IPS-11a (cell line): Measurements from ENCODE around the gene TAF11L12.
"Not testable (repeated sequence)": the region's sequence is repeated elsewhere in the genome, so short reads cannot be mapped to it uniquely, and the experiment has no call there.

Experiments
- H3K4me3 ChIP-seq: one replicate; pipeline ENCODE4 v1.5.1; 2013; ENCODE audit warnings: low read depth, low read length, control low read depth

The TAF11L12 gene

DNA sequence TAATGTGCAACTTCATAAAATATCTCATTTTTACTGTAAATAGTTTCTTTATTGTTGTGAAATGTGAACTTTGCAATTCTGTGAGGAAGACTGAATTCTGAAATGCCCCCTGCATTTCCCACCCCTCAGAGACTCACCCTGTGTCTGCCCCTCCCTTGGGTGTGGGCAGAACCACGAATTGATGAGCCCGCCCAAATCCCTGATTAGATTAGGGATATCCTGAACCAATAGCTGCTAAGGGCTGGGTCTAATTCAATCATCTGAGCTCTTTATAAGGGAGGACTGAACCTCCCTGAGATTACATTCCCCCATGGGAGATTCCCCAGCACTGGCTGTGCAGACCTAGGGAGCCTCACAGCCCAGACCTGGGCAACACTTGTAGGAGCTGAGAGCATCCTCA, at the start of gene TAF11L12:
TAF11L12 (plus strand) TSS at position 301 of the 400 bp plus-strand sequence.
- H3K4me3 ChIP-seq = not testable (repeated sequence)

- not testable (repeated sequence) for H3K4me3 ChIP-seq
These were observed 24.5 kb upstream of the TAF11L12 start, which contains the start of gene TAF11L7 for GRCh38 chr5:17585658-17586057. TSS of gene TAF11L7 (minus strand) at chr5:17585758.

DNA sequence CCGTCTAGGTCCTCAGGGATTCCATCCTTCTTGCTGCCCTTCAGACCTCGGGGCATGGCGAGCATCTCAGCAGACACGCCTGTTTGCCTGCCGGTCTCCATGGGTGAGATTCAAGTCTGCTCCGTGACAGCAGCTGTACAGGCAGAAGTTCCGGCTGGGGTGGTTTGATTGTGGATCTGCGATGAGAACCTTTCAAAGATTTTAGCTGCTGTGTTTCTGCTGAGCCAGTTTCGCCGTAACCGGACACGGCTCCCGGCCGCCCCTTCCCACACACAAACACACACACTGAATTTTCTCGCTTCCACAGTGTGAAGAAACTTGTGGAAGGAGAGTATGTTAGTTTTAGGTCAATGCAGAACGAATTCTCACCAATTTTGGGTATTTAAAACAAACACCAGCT, 19.3 kb upstream of the TAF11L12 start, which contains the start of gene TAF11L8:
TAF11L8 (minus strand) TSS at position 101 of the 400 bp plus-strand sequence.
- H3K4me3 ChIP-seq = not testable (repeated sequence)

- not testable (repeated sequence) for H3K4me3 ChIP-seq
These were observed 15.9 kb upstream of the TAF11L12 start, which contains the start of gene TAF11L9 for GRCh38 chr5:17594255-17594654. TSS of gene TAF11L9 (minus strand) at chr5:17594394.

GRCh38 chr5:17597728-17598127, 12.5 kb upstream of the TAF11L12 start, which contains the start of gene TAF11L10:
TSS of gene TAF11L10 (minus strand) at chr5:17597828.
- H3K4me3 ChIP-seq = not testable (repeated sequence)

DNA sequence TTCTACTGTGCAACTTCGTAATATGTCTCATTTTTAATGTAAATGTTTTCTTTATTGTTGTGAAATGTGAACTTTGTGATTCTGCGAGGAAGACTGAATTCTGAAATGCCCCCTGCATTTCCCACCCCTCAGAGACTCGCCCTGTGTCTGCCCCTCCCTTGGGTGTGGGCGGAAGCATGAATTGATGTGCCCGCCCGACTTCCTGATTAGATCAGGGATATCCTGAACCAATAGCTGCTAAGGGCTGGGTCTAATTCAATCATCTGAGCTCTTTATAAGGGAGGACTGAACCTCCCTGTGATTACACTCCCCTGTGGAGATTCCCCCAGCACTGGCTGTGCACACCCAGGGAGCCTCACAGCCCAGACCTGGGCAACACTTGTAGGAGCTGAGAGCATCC, 6.3 kb upstream of the TAF11L12 start, which contains the start of gene TAF11L11:
TAF11L11 (plus strand) TSS at position 304 of the 400 bp plus-strand sequence.
- H3K4me3 ChIP-seq = not testable (repeated sequence)

DNA sequence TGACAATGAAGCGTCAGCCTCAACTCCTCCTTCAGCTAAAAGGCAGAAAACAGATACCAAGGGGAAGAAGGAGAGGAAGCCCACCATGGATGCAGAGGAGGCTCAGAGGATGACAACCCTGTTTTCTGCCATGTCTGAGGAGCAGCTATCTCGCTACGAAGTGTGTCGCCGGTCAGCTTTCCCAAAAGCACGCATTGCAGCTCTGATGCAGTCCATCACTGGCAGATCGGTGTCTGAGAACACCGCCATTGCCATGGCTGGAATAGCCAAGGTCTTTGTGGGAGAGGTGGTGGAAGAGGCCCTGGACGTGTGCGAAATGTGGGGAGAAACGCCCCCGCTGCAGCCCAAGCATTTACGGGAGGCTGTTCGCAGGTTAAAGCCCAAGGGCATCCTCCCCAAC, 5.2 kb upstream of the TAF11L12 start:
- no peak overlapping the region for H3K4me3 ChIP-seq

GRCh38 chr5:17607461-17607860, 2.7 kb upstream of the TAF11L12 start:
- not testable (repeated sequence) for H3K4me3 ChIP-seq

DNA sequence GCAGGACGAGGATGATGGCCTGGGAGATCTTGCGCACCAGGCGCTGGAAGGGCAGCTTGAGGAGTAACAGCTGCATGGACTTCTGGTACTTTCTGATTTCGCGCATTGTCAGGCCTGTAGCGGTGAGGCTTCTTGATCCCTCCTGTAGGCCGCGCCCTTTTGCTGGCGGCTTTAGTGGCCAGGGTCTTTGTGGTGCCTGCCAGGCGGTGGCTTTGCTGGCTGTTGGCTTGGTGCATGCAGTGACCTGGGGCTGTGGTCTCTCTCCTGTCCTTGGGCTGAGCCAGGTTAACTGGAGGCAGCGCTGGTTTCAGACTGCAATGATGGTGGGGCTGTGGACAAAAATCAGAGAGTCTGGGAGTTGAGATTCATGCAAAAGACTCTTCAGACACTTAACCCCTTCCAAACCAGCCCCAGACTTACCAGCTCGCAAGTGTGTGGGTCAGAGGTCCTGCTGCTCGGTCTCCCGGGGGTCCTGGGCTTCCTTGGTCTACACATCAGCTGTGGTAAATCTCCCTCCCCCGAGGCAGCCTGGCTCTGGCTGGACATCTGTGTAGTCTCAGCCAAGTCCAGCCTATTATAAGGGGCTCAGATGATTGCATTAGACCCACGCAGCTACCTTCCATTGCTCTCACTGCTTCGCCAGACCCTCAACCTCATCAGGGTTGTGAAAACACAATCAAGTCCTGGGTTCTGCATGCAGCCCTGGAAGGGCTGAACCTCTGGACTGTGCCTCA, 4.8 kb downstream of the TAF11L12 start:
- H3K4me3 ChIP-seq = no peak overlapping the region

GRCh38 chr5:17619354-17619753, 9.2 kb downstream of the TAF11L12 start:
- no peak overlapping the region for H3K4me3 ChIP-seq

GRCh38 chr5:17620627-17621026, 10.4 kb downstream of the TAF11L12 start:
- H3K4me3 ChIP-seq = no peak overlapping the region

DNA sequence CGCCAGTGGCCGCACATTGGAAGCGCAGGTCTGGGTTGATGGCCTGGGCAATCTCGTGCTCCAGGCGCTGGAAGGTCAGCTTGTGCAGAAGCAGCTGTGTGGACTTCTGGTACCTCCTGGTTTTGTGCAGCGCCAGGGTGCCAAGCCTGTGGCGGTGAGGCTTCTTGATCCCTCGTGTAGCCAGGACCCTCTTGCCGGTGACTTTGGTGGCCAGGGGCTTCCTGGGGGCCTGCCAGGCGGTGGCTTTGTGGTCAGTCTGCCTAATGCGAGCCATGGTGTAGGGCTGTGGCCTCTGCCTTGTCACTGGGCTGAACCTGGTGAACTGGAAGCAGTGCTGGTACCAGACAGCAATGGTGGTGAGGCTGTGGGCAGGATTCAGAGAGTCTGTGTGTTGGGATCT, 15.5 kb downstream of the TAF11L12 start:
- no peak overlapping the region for H3K4me3 ChIP-seq

GRCh38 chr5:17631788-17632187, 21.6 kb downstream of the TAF11L12 start, which contains the start of gene TAF11L13:
TSS of gene TAF11L13 (plus strand) at chr5:17632088.
- H3K4me3 ChIP-seq = not testable (repeated sequence)

DNA sequence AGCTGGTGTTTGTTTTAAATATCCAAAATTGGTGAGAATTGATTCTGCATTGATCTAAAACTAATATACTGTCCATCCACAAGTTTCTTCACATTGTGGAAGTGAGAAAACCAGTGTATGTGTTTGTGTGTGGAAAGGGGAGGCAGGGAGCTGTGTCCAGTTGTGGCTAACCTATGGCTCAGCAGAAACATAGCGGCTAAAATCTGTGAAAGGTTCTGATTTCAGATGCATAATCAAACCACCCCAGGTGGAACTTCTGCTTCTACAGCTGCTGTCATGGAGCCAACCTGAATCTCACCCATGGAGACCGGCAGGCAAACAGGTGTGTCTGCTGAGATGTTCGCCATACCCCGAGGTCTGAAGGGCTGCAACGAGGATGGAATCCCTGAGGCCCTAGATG, 24.0 kb downstream of the TAF11L12 start, which contains the start of gene TAF11L14:
TAF11L14 (plus strand) TSS at position 301 of the 400 bp plus-strand sequence.
- H3K4me3 ChIP-seq = no peak within 1 kb of the TSS

GRCh38 chr5:17649232-17649631, 39.0 kb downstream of the TAF11L12 start:
- not testable (repeated sequence) for H3K4me3 ChIP-seq

DNA sequence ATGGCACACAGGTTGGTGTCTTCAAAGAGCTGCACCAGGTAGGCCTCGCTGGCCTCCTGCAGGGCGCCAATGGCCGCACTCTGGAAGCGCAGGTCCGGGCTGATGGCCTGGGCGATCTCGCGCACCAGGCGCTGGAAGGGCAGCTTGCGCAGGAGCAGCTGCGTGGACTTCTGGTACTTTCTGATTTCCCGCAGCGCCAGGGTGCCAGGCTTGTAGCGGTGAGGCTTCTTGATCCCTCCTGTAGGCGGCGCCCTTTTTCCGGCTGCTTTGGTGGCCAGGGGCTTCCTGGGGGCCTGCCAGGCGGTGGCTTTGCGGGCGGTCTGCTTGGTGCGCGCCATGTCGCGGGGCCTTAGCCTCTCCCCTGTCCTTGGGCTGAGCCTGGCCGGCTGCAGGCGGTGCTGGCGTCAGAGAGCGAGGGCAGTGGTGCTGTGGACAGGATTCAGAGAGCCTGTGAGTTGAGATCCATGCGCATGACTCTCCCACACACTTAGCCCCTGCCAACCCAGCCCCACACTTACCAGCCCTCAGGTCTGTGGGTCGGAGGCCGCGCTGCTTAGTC, 45.1 kb downstream of the TAF11L12 start:
- not testable (repeated sequence) for H3K4me3 ChIP-seq

DNA sequence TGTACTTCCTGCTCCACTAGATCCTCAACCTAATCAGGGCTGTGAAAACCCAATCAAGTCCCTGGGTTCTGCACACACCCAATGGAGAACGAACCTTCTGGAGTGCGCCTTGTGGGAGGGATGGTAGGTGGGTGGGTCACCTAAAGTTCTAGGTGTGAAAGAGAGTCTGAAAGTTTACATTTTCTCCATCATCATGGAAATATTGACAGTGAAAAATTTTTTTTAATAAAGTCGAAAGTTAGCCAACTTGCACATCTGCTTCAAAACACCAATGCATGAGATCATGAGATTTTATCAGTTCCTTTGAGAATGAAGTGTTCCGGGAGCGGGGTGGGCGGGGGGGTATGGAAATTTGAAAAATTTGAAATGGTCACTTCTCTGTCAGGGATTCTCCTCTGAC, 45.7 kb downstream of the TAF11L12 start:
- no peak overlapping the region for H3K4me3 ChIP-seq
